ENCODE data around the gene LHB.

LHB gene

DNA sequence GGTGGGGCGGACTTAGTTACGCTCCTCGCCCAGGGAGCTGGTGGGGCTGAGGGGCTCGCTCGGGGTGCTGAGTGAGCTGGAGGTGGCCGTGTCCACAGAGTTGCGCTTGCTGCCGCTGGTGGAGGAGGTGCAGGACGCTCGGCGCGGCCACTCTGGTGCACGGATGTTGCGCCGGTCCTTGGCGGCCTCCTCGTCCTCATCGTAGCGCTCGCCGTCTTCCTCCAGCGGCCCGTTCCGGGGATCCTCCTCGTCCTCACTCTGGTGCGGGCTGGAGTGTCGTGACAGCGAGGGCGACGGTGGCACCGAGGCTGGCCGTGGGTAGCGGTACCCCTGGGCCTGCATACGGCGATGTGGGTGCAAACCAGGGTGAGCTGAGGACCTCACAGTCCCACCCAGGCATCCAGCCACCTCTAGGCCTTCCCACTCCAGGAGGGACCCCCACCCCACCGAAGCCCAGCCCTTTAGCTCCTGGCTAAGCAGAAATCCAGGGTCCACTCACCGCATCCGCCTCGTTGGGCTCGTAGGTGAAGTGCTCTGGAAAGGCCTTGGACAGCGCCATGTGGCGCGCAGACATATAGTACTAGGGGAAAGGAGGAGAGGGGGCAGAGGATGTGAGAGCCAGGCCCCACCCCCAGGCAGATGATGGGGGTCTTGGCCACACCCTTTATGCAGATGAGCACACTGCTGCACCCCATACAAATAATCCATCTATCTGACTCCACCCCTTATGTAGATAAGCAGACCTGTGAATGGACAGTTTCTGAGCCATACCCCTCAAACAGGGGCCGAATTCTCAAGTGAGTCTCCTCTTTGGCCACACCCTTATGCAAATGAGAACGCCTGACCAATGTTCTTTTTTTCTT is 47.4 kb downstream of the LHB start:
- H3K4me3 ChIP-seq (ENCODE audit: low read depth, low read length): no peak overlapping the region
- TF ChIP-seq CTCF (IDR thresholded peaks at IDR 0.05; ENCODE audit: low read depth, low read length): no peak

DNA sequence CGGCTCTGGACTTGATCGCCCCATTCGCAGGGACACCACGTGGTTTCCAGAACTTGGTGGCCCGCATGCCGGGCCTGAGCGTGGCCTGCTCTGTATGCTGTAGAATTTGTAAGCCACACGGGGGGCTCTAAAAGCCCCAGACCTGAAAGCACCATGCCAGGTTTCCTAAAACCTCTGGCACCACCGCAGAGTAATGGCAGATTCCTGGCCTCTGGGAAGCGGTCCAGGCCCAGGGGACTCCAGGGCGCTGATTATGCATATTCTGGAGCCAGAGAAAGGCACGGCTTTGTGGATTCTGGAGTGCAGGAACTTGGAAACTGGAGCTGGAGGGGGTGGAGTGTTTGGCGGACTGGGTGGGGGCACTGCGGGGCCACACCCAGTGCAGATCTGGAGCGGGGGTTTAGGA is 48.1 kb downstream of the LHB start:
- TF ChIP-seq CTCF (IDR thresholded peaks at IDR 0.05; ENCODE audit: low read depth, low read length): no peak
- H3K4me3 ChIP-seq (ENCODE audit: low read depth, low read length): no peak overlapping the region

DNA sequence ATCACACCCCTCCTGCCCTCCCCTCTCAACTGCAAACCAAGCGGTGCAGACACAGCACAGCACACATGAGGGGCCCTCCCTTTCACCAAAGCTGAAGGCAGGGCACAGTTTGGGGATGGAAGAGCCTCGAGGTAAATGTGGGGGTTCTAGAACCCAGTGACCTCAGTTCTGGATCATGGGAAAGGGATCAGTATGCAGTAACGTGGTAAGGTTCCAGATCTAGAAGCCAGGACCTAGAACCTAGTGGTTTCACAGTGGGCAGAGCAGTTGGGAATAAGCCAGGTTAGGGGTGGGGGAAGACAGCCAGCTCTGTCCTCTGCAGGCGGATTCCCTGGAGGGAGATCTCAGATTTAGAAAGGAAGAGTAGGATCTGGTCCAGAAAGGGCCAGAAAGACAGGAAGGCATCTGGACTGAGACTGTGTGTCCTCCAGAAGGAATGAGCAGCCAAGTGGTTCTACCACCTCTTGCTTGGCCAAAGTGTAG is 48.7 kb downstream of the LHB start:
- H3K4me3 ChIP-seq (ENCODE audit: low read depth, low read length): no peak overlapping the region
- no peak for TF ChIP-seq CTCF (IDR thresholded peaks at IDR 0.05; ENCODE audit: low read depth, low read length)

GRCh38 chr19:48967346-48968178 is 49.3 kb downstream of the LHB start:
- H3K4me3 ChIP-seq (ENCODE audit: low read depth, low read length): peak overlapping the region; percentile 68
- TF ChIP-seq CTCF (IDR thresholded peaks at IDR 0.05; ENCODE audit: low read depth, low read length): no peak

DNA sequence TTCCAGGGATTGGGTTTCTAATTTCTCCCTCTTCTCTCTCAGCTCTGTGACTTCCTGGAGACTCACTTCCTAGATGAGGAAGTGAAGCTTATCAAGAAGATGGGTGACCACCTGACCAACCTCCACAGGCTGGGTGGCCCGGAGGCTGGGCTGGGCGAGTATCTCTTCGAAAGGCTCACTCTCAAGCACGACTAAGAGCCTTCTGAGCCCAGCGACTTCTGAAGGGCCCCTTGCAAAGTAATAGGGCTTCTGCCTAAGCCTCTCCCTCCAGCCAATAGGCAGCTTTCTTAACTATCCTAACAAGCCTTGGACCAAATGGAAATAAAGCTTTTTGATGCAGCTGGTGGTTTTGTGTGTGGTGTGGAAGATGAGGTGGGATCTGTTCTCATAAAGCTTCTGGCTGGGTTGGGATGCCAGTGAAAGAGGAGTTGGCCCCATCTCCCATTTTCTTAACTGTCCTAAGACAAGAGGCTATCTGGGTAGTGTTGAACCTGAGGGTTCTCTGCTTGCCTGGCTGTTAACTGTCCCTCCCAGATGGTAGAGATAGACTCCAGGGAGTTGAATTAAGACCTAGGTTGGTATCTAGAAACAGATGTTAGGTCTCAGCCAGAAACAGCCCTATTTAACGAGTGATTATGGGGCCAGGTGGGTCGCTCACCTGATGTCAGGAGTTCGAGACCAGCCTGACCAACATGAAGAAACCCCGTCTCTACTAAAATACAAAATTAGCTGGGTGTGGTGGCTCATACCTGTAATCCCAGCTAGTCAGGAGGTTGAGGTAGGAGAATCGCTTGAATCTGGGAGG is 50.1 kb downstream of the LHB start:
- no peak for TF ChIP-seq CTCF (IDR thresholded peaks at IDR 0.05; ENCODE audit: low read depth, low read length)
- peak overlapping the region; percentile 68 for H3K4me3 ChIP-seq (ENCODE audit: low read depth, low read length)

All from WI38 (cell line).